RWPE2 (cell line): Measurements from ENCODE around the gene CHCHD10.

Source experiments
- ATAC-seq: fragments of 200-7000 bp; cut with Tn5 transposase; 3 replicates; pipeline ENCODE4 v1.9.1; 2021; ENCODE audit warnings: low read depth
- DNase-seq: peaks from one replicate; pipeline ENCODE4 v3.0.0-alpha.2; 2020; ENCODE audit warnings: low spot score
- H3K27ac ChIP-seq: fragments of 450-650 bp; 2 replicates; pipeline ENCODE4 v1.5.1; 2017; ENCODE audit warnings: mild to moderate bottlenecking; ENCODE audit not compliant: poor library complexity, severe bottlenecking
- H3K27me3 ChIP-seq: fragments of 250-450 bp; sonication (Bioruptor Pico); 2 replicates; pipeline ENCODE4 v1.5.1; 2021; ENCODE audit warnings: mild to moderate bottlenecking, moderate library complexity; ENCODE audit not compliant: insufficient read depth, poor library complexity, severe bottlenecking
- H3K36me3 ChIP-seq: fragments of 250-450 bp; sonication (Bioruptor Pico); 2 replicates; pipeline ENCODE4 v1.5.1; 2020; ENCODE audit warnings: low read depth, mild to moderate bottlenecking, moderate library complexity
- H3K4me1 ChIP-seq: fragments of 250-450 bp; sonication (Bioruptor Pico); 2 replicates; pipeline ENCODE4 v1.5.1; 2021; ENCODE audit warnings: mild to moderate bottlenecking, moderate library complexity; ENCODE audit not compliant: insufficient read depth, poor library complexity, severe bottlenecking
- H3K4me3 ChIP-seq: fragments of 250-450 bp; sonication (Bioruptor Pico); 2 replicates; pipeline ENCODE4 v1.5.1; 2021; ENCODE audit warnings: mild to moderate bottlenecking, moderate library complexity; ENCODE audit not compliant: severe bottlenecking
- H3K9me3 ChIP-seq: fragments of 250-450 bp; sonication (Bioruptor Pico); 2 replicates; pipeline ENCODE4 v1.5.1; 2021; ENCODE audit warnings: mild to moderate bottlenecking, moderate library complexity; ENCODE audit not compliant: severe bottlenecking
- TF ChIP-seq, protein P1 (sequence below): fragments of 450-650 bp; IDR thresholded peaks from one replicate; pipeline ENCODE4 v1.5.1; 2017; ENCODE audit warnings: mild to moderate bottlenecking, moderate library complexity; ENCODE audit not compliant: poor library complexity, severe bottlenecking

Gene CHCHD10

GRCh38 chr22:23784215-23784732 lies 16.5 kb upstream of the CHCHD10 start:
- Histone ChIP-seq H3K27me3 (no peaks in the 10 kb centered on the region), H3K4me1 (peaks cover 11% of the 10 kb centered on the region), H3K4me3 (no peak overlapping the region), H3K9me3 (no peaks in the 10 kb centered on the region), H3K36me3 (peaks cover 9% of the 10 kb centered on the region), H3K27ac (no peak overlapping the region)
- ATAC-seq (no peak), DNase-seq (no peak)
- TF ChIP-seq, protein P1, sequence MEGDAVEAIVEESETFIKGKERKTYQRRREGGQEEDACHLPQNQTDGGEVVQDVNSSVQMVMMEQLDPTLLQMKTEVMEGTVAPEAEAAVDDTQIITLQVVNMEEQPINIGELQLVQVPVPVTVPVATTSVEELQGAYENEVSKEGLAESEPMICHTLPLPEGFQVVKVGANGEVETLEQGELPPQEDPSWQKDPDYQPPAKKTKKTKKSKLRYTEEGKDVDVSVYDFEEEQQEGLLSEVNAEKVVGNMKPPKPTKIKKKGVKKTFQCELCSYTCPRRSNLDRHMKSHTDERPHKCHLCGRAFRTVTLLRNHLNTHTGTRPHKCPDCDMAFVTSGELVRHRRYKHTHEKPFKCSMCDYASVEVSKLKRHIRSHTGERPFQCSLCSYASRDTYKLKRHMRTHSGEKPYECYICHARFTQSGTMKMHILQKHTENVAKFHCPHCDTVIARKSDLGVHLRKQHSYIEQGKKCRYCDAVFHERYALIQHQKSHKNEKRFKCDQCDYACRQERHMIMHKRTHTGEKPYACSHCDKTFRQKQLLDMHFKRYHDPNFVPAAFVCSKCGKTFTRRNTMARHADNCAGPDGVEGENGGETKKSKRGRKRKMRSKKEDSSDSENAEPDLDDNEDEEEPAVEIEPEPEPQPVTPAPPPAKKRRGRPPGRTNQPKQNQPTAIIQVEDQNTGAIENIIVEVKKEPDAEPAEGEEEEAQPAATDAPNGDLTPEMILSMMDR: no peak

GRCh38 chr22:23783265-23784150 lies 15.7 kb upstream of the CHCHD10 start:
- Histone ChIP-seq H3K27ac (no peak overlapping the region), H3K27me3 (no peaks in the 10 kb centered on the region), H3K4me1 (peaks cover 11% of the 10 kb centered on the region), H3K4me3 (no peak overlapping the region), H3K9me3 (no peaks in the 10 kb centered on the region), H3K36me3 (peaks cover 3% of the 10 kb centered on the region; the same call in 1 of the 2 replicates)
- DNase-seq (no peak), ATAC-seq (no peak)
- TF ChIP-seq, protein P1: no peak

- H3K27ac ChIP-seq: no peak overlapping the region
Observed at GRCh38 chr22:23782703-23783102, 14.9 kb upstream of the CHCHD10 start.

GRCh38 chr22:23782252-23782651 lies 14.5 kb upstream of the CHCHD10 start:
- peaks cover 11% of the 10 kb centered on the region for H3K4me1 ChIP-seq
- H3K9me3 ChIP-seq: no peaks in the 10 kb centered on the region
- DNase-seq (no peak), ATAC-seq (no peak)
- no peaks in the 10 kb centered on the region for H3K36me3 ChIP-seq
- no peak overlapping the region for H3K4me3 ChIP-seq
- peak overlapping the region; percentile 17 for H3K27ac ChIP-seq
- TF ChIP-seq, protein P1: no peak
- H3K27me3 ChIP-seq: no peaks in the 10 kb centered on the region

More at GRCh38 chr22:23782703-23783102, 14.9 kb upstream of the CHCHD10 start:
- Histone ChIP-seq H3K9me3 (no peaks in the 10 kb centered on the region), H3K36me3 (no peaks in the 10 kb centered on the region), H3K4me3 (no peak overlapping the region), H3K27me3 (no peaks in the 10 kb centered on the region), H3K4me1 (peaks cover 11% of the 10 kb centered on the region)
- DNase-seq: no peak
- ATAC-seq: no peak
- TF ChIP-seq, protein P1: no peak
